NK-92 (cell line): Measurements from ENCODE around the gene NHSL2.
"Not testable (repeated sequence)": the region's sequence is repeated elsewhere in the genome, so short reads cannot be mapped to it uniquely, and the experiment has no call there.

Experiments used
- DNase-seq: peaks from one replicate; lab custom pipeline; 2025; ENCODE audit not compliant: unreplicated experiment; lab: John Stamatoyannopoulos, UW

Gene NHSL2

DNA sequence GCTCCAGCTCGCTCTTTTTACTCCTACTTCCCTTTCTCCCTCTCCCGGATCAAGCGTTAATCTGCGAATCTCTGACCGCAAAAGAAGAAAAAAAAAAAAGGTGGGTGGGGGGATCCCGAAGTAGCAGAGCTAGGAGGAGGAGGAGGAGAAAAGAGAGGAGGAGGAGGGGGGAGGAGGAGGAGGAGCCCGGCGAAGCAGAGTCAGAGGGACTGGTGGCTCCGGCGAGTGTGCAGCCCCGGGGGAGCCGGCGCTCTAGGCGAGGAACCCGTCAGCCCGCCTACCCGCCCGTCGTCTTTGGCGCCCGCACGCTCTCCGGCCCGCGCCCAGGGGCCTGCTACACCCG lies at the start of gene NHSL2:
Gene NHSL2, plus strand, starts transcription at position 203 of the 343 bp plus-strand sequence.
- DNase-seq: no peak

DNA sequence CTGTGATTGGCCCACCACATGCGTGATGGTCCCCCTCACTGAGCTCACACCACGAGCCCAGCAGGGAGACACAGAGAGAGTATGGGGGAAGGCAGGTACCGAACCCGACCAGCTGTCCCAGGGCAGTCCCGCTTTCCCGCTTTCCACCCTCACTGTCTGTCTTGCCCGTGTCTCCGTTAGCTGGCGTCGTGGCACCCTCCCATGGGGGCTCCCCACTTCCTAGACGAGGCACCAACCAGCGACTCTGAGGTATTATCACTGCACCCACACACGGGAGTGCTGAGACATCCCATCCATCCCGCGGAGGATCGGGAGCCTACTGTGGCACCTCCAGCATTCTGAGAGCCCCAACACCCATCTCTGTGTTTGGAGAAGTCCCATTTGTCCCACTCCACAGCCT lies 43.0 kb upstream of the NHSL2 start:
- no peak for DNase-seq

DNA sequence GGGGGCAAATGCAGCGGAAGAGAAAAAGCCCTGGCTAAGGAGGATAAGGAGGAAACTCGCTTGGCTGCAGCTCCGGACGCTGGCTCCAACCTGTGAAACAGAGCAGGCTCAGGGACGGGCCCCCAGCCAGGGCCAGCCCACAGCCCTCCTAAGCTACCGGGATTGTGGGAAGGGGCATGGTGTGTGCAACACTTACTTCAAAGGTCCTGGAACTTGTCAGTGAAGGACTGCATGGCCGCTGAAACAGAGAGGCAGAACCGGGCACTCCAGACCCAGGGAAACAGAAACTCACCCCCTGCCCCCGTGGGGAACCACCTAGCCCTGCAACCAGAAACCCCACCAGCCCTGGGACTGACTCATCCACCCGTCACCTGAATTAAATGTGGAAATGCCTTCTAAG lies 41.1 kb upstream of the NHSL2 start:
- DNase-seq: not testable (repeated sequence)

DNA sequence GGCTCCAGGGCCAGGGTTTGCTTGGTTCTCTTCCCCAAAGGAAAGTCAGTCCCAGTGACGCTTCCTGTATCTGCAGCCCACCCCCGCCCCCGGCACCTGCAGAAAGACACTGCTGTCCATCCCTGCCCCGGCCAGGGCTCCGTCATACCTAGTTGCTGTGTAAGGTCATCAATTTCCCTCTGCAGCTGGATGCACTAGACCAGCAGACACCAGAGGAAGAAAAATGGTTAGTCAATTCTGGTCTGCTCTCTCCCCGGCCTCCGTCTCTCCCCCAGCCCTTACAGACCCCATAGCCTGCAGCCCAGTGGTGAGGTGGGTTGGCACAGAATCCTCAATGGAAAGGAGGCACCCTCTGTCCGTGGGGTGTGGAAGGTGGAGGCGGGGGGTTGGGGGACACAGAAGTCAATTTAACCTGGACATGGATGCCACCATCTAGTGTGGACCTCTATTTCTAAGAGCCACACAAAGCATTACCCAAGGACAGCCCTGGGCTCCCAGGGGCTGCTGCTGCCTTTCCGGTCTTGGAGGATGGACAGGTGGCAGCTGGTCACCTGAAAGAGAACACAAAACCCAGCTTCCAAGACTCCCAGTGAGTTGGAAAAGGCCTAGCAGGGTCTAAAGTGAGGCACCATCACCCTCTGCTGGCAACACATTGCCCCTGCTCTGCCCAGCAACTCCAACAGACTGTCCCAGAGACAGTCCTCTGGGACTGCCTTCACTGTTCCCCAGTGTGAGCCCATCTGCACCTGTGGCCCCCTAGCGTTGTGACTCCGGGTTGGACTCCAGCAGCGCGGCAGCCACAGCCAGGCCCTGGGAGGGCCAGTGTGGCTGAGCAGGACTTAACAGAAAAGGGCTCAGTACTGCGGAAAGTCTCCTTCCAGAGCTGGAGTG lies 40.2 kb upstream of the NHSL2 start:
- no peak for DNase-seq

DNA sequence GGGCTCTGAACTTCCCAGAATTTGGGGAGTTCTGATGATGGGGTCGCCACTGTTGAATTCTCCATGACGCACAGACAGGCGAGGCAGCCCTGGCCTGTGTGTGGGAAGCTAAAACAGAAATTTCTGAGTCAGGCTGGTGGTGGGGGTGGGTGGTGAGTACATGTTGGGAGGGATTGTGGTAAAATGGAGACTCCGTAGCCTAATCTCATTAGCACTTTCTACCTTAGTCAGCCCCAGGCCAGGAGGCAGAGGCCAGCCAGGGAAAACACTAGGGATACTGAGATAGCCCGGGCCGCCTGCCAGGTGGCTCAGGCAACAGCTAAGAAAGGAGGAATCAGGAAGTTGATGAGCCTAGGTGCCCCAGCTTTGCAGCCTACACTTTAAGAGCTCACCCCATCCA lies 39.3 kb upstream of the NHSL2 start:
- DNase-seq: no peak

DNA sequence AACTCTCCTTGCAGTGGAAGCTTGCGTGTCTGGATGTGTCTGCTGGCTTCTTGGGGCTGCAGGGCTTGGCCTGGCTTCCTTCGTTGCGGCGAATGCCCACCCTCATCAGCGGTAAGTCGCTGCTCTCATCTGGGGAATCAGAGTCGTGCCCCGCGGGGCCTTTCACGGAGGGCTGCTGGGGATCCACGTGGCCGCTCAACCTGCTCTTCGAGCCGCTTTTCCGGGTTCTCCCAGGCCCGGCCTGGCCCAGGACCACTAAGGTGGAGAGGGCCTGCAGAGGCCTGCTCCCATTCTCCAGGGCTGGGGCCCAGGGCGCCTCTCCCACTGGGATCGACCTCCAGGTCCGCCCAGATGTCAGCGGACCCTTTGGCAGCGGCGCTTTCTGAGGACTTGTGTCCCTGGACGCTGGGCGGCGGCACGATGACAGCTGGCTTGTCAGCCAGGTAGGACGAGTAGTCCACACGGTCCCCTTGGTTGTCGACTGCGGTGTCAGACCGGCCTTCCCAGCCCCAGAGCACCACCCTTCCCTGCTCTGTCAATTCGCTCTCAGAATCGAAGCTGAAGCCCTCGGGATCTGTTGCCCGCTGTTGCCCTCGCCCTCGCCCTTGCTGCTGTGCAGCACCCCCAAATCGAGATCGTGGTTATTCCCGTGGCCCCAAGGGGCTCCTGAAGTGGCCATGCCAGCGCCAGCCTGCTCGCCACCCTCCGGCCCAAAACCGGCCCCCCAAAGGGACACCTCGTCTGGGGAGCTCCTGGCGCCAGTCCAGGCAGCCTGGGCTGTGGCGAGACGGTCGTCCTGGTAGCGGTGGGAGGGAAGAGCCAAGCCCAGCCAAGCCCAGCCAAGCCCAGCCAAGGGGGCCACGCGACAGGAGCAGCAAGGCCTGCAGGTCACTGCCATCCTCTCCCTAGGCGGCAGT lies 37.8 kb upstream of the NHSL2 start:
- DNase-seq: no peak

DNA sequence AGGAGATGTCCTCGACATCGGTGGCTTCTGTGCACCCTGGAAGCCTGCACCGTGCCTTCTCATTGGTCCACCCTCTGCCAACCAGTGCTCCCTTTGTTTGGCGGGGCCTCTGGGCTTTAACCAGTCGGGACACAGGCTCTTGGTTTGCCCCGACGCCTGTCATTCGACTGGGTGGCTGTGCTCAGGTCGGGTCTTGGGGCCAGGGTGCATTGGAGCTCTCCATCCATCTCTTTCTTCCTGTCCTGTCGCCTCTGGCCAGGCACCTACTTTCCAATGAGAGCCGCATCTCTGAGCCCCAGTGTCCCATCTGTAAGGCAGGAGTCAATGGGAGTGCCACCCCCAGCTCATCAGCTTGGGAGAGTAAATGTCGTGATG lies 37.2 kb upstream of the NHSL2 start:
- DNase-seq: no peak

DNA sequence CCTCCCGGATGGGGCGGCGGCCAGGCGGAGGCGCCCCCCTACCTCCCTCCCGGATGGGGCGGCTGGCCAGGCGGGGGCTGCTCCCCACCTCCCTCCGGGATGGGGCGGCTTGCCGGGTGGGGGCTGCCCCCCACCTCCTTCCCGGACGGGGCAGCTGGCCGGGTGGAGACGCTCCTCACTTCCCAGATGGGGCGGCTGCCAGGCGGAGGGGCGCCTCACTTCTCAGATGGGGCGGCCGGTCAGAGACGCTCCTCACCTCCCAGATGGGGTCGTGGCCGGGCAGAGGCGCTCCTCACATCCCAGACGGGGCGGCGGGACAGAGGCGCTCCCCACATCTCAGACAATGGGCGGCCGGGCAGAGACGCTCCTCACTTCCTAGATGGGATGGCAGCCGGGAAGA lies 33.8 kb upstream of the NHSL2 start:
- DNase-seq: not testable (repeated sequence)

DNA sequence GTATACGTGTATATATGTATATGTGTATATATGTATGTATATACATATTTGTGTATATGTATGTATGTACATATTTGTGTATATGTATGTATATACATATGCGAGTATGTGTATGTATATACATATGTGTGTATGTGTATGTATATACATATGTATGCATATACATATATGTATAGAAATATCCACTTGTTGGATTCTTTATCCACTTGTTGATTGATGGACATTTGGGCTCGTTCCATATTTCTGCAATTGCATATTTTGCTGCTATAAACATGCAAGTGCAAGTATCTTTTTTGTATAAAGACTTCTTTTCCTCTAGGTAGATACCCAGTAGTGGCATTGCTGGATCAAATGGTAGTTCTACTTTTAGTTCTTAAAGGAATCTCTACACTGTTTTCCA lies 25.5 kb upstream of the NHSL2 start:
- DNase-seq: no peak

DNA sequence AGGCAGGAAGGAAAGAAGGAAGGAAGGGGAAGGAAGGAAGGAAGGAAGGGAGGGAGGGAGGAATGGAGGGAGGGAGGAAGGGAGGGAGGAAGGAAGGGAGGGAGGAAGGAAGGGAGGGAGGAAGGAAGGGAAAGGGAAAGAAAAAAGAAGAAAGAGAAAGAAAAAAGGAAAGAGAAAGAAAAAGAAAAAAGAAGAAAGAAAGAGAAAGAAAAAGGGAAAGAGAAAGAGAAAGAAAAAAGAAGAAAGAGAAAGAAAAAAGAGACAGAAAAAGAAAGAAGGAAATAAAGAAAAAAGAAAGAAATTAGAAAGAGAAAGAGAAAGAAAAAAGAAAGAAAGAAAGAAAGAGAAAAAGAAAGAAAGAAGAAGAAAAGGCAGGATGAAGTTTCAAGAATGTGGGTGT lies 15.0 kb upstream of the NHSL2 start:
- no peak for DNase-seq

DNA sequence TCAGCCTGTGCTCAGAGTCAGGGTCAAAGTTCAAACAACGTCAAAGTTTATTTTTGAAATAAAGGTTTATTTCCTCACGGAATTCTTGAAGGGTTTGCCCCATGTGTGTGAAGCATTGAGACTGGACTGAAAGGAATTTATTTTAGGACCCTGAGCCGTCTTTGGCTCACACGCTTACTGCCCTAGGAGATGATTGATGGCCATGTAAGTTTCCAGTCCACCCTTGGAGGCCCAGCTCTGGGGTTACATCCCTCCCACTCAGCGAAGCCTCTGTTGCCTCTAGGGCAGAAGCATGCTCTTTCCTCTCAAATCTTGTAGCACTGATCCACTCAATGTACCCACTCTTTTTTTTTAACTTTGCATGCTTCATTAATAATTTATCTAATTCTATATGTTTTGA lies 4.5 kb upstream of the NHSL2 start:
- no peak for DNase-seq

DNA sequence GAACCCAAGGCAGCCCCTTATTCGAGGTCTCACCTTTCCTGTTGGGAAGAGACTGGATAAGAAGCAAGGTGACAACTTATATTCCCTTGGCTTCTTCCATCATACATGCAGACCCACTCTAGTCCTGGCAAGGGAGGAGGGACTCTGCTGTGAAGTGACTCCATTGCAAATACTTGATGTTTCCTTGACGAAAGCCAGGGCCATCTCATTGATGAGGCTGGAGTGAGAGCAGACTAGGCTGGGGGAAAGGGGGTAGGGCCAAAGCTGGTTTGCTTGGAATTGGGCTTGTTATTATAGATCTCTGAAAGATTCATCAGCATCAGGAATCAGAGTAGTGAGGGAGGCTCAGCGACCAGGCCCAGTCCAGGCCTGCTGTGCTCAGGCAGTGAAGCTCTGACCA lies 2.3 kb upstream of the NHSL2 start:
- DNase-seq: no peak

DNA sequence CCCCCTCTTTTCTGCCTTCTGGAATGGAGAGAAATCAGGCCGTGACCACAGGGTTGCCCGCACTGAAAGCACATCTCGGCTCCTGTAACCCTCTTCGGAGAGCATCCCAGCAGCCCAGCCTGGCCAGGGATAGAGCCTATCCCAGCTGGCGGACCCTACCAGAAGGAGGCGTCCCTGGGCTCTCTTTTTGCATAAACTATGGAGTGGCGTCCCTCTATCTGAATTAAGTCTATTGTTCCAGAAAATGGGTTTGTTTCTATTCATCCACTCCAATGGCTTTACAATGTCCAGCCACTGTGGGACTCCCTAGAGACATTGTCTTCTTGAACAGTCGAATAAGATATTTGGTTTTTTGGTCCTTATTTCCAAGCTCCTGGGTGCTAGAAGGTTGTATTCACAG lies 689 bp upstream of the NHSL2 start:
- no peak for DNase-seq

DNA sequence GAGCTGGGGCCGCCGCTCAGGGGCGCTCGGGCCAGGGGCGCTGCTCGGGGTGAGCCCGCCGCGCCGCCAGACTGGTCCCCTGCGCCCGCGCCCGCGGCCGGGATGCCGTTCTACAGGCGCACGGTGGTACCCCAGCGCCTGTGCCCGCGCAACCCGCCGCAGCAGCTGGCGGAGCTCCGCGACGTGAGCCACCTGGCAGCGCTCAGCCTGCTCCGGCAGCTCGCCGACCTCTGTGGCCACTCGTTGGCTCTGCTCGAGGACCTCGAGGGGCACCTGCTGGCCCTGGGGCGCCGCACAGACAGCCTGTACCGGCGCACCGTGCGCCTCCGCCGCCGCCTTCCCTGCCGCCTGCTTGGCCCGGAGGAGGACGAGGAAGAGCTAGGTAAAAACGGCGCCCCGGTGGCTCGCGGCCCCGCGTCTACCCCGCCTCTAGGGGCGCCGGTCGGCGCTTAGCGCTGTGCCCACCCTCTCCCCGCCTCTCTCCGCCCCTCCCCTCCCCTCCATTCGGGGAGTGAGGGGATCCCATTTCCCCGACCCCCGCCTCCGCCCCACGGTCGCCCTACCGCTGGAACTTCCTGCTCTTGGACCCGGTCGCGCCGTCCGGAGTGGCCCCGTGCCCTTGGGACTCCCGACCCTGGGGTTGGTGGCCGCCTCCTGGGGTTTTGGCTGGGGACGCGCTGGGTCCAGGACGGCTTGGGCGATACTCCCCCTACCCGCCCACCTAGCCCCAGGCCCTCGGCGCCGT lies 513 bp downstream of the NHSL2 start:
- no peak for DNase-seq

DNA sequence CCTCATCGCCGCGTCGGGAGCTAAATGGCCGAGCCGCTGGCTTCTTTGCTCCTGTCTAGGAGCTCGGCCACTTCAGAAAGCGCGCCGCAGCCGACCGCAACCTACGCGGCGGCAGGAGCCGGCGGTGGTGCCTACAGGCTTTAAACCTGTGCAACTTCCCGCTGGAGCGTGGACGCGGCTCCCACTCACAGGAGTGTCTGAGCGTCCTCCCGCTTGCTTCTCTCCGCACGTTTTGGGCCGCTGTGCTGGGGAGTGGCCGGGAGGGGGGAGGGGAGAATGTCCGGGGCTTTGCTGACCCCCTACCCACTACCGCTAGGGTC lies 1.0 kb downstream of the NHSL2 start:
- DNase-seq: no peak

DNA sequence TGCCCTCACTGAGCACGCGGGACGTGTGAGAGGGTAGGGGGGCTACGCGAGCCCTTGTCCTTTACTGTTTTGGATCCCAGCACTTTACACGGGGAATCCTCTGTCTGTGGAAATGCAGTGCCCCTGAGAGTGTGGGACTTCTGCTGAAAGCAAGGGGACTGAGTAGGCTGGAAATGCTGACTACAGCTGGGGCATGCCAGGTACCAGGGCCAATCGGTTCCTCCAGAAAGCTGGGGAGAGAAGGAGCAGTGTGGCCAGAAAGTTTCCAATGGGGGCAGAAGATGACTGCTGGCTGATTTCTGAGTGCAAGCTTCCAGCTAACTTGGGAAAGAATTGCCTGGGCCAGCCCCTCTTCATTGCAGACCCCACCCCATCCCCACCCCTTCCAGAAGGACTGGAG lies 1.5 kb downstream of the NHSL2 start:
- no peak for DNase-seq

DNA sequence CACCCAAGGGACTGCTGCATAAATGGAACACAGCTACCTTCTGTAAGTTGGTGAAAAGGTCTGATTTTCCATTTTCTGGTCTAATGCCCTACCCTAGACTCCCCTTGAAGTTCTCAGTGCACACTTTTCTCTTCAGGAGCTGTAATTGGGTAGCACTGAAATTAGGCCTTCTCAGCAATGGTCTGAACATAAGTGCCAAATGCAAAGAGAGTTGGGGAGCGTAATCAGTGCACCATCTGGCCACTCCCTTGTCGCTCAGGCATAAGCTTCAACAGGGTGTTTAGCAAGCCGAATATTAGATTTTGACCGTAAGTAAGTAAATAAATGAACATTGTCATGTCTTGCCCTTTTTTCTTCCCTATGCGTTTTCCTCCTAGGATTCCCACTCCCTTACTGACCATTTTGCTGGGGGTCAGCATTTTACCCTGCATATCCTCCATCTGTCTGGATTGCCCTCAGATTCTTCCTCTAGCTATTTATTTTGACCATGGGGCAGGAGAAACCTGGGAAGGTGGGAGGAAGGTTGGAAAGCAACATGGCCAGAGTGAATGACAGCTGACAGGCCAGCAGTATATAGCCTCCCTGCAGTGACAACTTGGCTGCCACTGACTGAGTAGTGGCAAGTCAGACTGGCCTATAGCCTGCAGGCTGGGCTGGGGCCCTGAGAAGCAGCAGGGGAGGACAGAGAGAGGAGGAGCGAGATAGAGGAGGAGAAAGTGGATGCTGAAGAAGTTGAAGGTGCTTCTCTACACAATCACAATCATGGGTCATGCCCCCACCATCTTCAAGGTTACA lies 2.7 kb downstream of the NHSL2 start:
- DNase-seq: no peak

DNA sequence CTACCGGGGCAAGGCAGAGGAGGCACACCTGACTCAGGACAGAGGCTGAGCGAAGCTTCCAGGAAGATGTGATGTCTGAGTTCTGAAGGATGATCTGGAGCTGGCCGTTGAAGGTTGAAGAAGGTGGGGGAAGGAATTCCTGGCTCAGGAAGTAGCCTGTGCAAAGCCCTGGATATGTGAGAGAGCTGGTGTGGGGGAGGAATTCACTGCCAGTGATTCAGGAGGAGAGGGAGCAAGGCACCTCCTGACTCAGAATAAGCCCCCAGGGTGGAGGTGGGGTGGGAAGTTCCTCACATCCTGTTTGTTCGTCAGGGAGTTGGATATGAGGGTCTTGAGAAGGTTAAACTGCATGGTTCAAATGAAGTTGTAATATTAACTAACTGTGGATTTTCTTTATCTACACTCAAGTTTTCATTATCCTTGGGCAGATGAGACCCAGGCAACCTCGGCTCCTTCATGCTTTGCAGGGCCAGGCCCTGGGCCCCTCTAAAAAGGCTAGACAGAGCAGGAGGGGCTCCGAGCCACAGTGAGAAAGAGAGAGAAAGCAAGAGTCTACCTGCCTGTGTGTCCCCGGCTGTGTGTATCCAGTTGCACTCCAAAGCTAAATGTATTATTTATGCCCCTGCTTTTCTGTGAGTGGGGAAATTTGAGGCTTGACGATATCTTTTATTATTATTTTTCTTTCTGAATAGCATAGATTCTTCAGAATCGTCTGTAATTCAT lies 7.1 kb downstream of the NHSL2 start:
- no peak for DNase-seq

DNA sequence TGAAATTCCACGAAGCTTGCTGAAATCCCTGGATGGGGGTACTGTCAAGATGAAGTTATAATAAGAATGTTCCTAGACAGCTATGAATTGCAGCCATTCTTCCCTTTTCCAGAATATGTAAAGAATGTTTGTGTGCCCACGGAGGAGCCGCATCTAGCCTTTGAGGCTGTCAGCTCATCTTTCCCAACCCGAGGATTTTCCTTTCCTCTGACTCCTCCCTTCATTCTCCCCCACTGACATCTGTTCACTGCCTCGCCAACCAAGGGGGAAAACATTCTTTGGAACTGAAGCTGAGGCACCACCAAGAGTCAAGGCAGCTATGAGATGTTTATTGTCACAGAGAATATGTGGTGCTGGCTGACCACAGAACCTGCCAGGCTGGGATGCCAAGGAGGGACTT lies 8.8 kb downstream of the NHSL2 start:
- no peak for DNase-seq

DNA sequence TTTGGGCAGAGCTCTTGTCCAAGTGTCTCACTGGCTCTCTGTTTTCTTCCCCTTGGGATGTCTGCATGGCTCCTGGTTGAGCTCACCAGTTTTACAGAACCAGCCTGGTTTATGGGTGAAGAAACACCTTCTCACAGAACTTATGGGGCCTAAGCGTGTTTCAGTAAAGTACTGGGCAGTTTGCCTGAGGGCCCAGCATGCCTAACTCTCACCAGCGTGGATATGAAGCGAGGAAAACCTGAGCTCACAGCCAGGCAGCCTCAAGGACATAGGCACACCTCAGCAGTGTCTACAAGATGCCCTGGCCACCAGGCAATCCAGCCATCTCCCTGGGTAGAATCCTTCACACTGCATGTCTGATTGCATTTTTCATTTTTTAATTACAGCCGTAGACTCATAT lies 9.2 kb downstream of the NHSL2 start:
- no peak for DNase-seq
